Measurements from ENCODE around the gene CKMT1B.
"Not testable (repeated sequence)": the region's sequence is repeated elsewhere in the genome, so short reads cannot be mapped to it uniquely, and the experiment has no call there.

Gene CKMT1B

GRCh38 chr15:43638464-43639204 is 44.8 kb downstream of the CKMT1B start:
- DNase-seq = not testable (repeated sequence)

Measured in activated CD4-positive, alpha-beta T cell treated with anti-CD3 and anti-CD28 coated beads, Interleukin-2, Interleukin-6, amounts not matched to agents 100 ng/mL and 50 ng/mL, durations not matched to agents 16 hours and 8 hours (primary cell).